ENCODE measurements around the gene PLCB1.
"Not testable (repeated sequence)": the region's sequence is repeated elsewhere in the genome, so short reads cannot be mapped to it uniquely, and the experiment has no call there.

The PLCB1 gene

GRCh38 chr20:8344631-8345030 lies 212.6 kb downstream of the PLCB1 start:
- Histone ChIP-seq H3K9me3 (no peaks in the 10 kb centered on the region), H3K27ac (no peak overlapping the region), H3K4me1 (ENCODE audit: control insufficient read depth in 1 of 2, insufficient read depth in 1 of 2, low read depth in 1 of 2, low read length in 1 of 2) (no peaks in the 10 kb centered on the region), H3K36me3 (no peaks in the 10 kb centered on the region), H3K27me3 (no peaks in the 10 kb centered on the region), H3K4me3 (ENCODE audit: low read depth in 1 of 2, low read length in 1 of 2) (no peak overlapping the region)
- no peak for TF ChIP-seq CTCF (IDR thresholded peaks at IDR 0.05)

GRCh38 chr20:8346700-8347270 lies 214.7 kb downstream of the PLCB1 start:
- no peak for TF ChIP-seq CTCF (IDR thresholded peaks at IDR 0.05)
- Histone ChIP-seq H3K9me3 (no peaks in the 10 kb centered on the region), H3K4me1 (ENCODE audit: control insufficient read depth in 1 of 2, insufficient read depth in 1 of 2, low read depth in 1 of 2, low read length in 1 of 2) (no peaks in the 10 kb centered on the region), H3K36me3 (no peaks in the 10 kb centered on the region), H3K4me3 (ENCODE audit: low read depth in 1 of 2, low read length in 1 of 2) (no peak overlapping the region), H3K27ac (no peak overlapping the region), H3K27me3 (no peaks in the 10 kb centered on the region)

- H3K4me1 ChIP-seq (ENCODE audit: control insufficient read depth in 1 of 2, insufficient read depth in 1 of 2, low read depth in 1 of 2, low read length in 1 of 2); H3K27ac ChIP-seq; H3K9me3 ChIP-seq; H3K4me3 ChIP-seq (ENCODE audit: low read depth in 1 of 2, low read length in 1 of 2); H3K27me3 ChIP-seq; H3K36me3 ChIP-seq: not testable (repeated sequence)
These were observed 218.2 kb downstream of the PLCB1 start for GRCh38 chr20:8350225-8350624.

- H3K4me3 ChIP-seq (ENCODE audit: low read depth in 1 of 2, low read length in 1 of 2): no peak overlapping the region
- H3K9me3 ChIP-seq: no peaks in the 10 kb centered on the region
- no peak overlapping the region for H3K27ac ChIP-seq
- TF ChIP-seq CTCF (IDR thresholded peaks at IDR 0.05): no peak
- no peaks in the 10 kb centered on the region for H3K36me3 ChIP-seq
- H3K27me3 ChIP-seq: no peaks in the 10 kb centered on the region
- H3K4me1 ChIP-seq (ENCODE audit: control insufficient read depth in 1 of 2, insufficient read depth in 1 of 2, low read depth in 1 of 2, low read length in 1 of 2): peaks cover 0 to 9% of the 10 kb centered on the region in 2 experiments
These were observed 220.4 kb downstream of the PLCB1 start for GRCh38 chr20:8352486-8352885.

- no peaks in the 10 kb centered on the region for H3K36me3 ChIP-seq
These were observed 221.4 kb downstream of the PLCB1 start for GRCh38 chr20:8353512-8353911.

GRCh38 chr20:8355453-8355852 lies 223.4 kb downstream of the PLCB1 start:
- no peak for TF ChIP-seq CTCF (IDR thresholded peaks at IDR 0.05)

More at GRCh38 chr20:8353512-8353911, 221.4 kb downstream of the PLCB1 start:
- H3K4me1 ChIP-seq (ENCODE audit: control insufficient read depth in 1 of 2, insufficient read depth in 1 of 2, low read depth in 1 of 2, low read length in 1 of 2): peaks cover 0 to 13% of the 10 kb centered on the region in 2 experiments
- no peak overlapping the region for H3K4me3 ChIP-seq (ENCODE audit: low read depth in 1 of 2, low read length in 1 of 2)
- no peak for TF ChIP-seq CTCF (IDR thresholded peaks at IDR 0.05)
- H3K9me3 ChIP-seq: no peaks in the 10 kb centered on the region
- H3K27me3 ChIP-seq: no peaks in the 10 kb centered on the region
- H3K27ac ChIP-seq: no peak overlapping the region

More at GRCh38 chr20:8355453-8355852, 223.4 kb downstream of the PLCB1 start:
- Histone ChIP-seq H3K27ac (no peak overlapping the region), H3K4me3 (ENCODE audit: low read depth in 1 of 2, low read length in 1 of 2) (no peak overlapping the region), H3K4me1 (ENCODE audit: control insufficient read depth in 1 of 2, insufficient read depth in 1 of 2, low read depth in 1 of 2, low read length in 1 of 2) (peaks cover 0 to 14% of the 10 kb centered on the region in 2 experiments), H3K36me3 (no peaks in the 10 kb centered on the region), H3K27me3 (no peaks in the 10 kb centered on the region), H3K9me3 (no peaks in the 10 kb centered on the region)

Data from neutrophil (primary cell).